HCEC 1CT (cell line): Measurements from ENCODE around the gene SLC25A47.
"Not testable (repeated sequence)": the region's sequence is repeated elsewhere in the genome, so short reads cannot be mapped to it uniquely, and the experiment has no call there.

ENCODE experiments used
- DNase-seq: peaks from one replicate; pipeline ENCODE4 v3.0.0-alpha.2; 2017

SLC25A47 gene

GRCh38 chr14:100306101-100306997 lies 16.8 kb upstream of the SLC25A47 start, which contains the start of gene SLC25A29:
TSS of gene SLC25A29 (minus strand) at chr14:100306444. CDS start at chr14:100306232, 212 bp downstream.
- DNase-seq, result peak; percentile 80

- DNase-seq, result no peak
These were observed 16.0 kb upstream of the SLC25A47 start for GRCh38 chr14:100306998-100307765.

- no peak for DNase-seq
These were observed 15.2 kb upstream of the SLC25A47 start for GRCh38 chr14:100307766-100308426.

- DNase-seq, result not testable (repeated sequence)
These were observed 14.7 kb upstream of the SLC25A47 start for GRCh38 chr14:100308427-100308792.

- no peak for DNase-seq
These were observed 14.0 kb upstream of the SLC25A47 start for GRCh38 chr14:100309028-100309737.

GRCh38 chr14:100312110-100312876 lies 10.8 kb upstream of the SLC25A47 start:
- not testable (repeated sequence) for DNase-seq

- DNase-seq, result no peak
These were observed 10.2 kb upstream of the SLC25A47 start for GRCh38 chr14:100312877-100313400.

GRCh38 chr14:100313464-100314230 lies 9.5 kb upstream of the SLC25A47 start:
- DNase-seq, result no peak

GRCh38 chr14:100314724-100315123 lies 8.4 kb upstream of the SLC25A47 start:
- DNase-seq, result no peak

- no peak for DNase-seq
These were observed 5.8 kb upstream of the SLC25A47 start for GRCh38 chr14:100317389-100317788.

- DNase-seq, result peak; percentile 36
These were observed 5.0 kb upstream of the SLC25A47 start for GRCh38 chr14:100317912-100318808.

GRCh38 chr14:100320157-100320856 lies 2.8 kb upstream of the SLC25A47 start:
- DNase-seq, result no peak

- DNase-seq, result no peak
These were observed 1.5 kb upstream of the SLC25A47 start for GRCh38 chr14:100321473-100322137.

GRCh38 chr14:100322138-100322957 lies 791 bp upstream of the SLC25A47 start:
- DNase-seq, result no peak

GRCh38 chr14:100323942-100324307 lies 786 bp downstream of the SLC25A47 start:
- no peak for DNase-seq

- no peak for DNase-seq
These were observed 2.1 kb downstream of the SLC25A47 start for GRCh38 chr14:100325231-100325632.

GRCh38 chr14:100325958-100326357 lies 2.8 kb downstream of the SLC25A47 start:
- no peak for DNase-seq

GRCh38 chr14:100327128-100327527 lies 4.0 kb downstream of the SLC25A47 start:
- DNase-seq, result no peak
